HUES64 (cell line): Measurements from ENCODE around the gene BCL2.

ENCODE experiments used
- H3K27ac ChIP-seq: 2 replicates; pipeline ENCODE4 v1.7.0; 2013; ENCODE audit warnings: low read depth, low read length, inconsistent platforms
- H3K27me3 ChIP-seq: 2 replicates; pipeline ENCODE4 v1.6.1; 2013; ENCODE audit warnings: mild to moderate bottlenecking, low read length; ENCODE audit not compliant: insufficient read depth
- H3K36me3 ChIP-seq: 2 replicates; pipeline ENCODE4 v1.6.1; 2013; ENCODE audit warnings: mild to moderate bottlenecking, low read length; ENCODE audit not compliant: insufficient read depth
- H3K4me1 ChIP-seq: 2 replicates; pipeline ENCODE4 v1.6.1; 2013; ENCODE audit warnings: mild to moderate bottlenecking, low read length, moderate library complexity; ENCODE audit not compliant: insufficient read depth
- H3K4me3 ChIP-seq: 2 replicates; pipeline ENCODE4 v1.5.1; 2013; ENCODE audit warnings: mild to moderate bottlenecking, low read length, moderate library complexity
- H3K9ac ChIP-seq: 2 replicates; pipeline ENCODE4 v1.6.1; 2013; ENCODE audit warnings: mild to moderate bottlenecking, low read depth, low read length
- H3K9me3 ChIP-seq: 2 replicates; pipeline ENCODE4 v1.6.1; 2013; ENCODE audit warnings: low read depth, low read length; ENCODE audit not compliant: insufficient read depth
- WGBS: fragments of 150-250, 120-280 bp; methylation state at CpG from one replicate; pipeline ENCODE4 v1.1.7; 2013; ENCODE audit warnings: missing lambda C conversion rate; 5-methylcytosine and 5-hydroxymethylcytosine counted together

BCL2 gene

GRCh38 chr18:63181706-63182309, 137.8 kb downstream of the BCL2 start:
- Histone ChIP-seq H3K4me1 (peaks cover 16% of the 10 kb centered on the region), H3K36me3 (no peaks in the 10 kb centered on the region), H3K9ac (no peak overlapping the region), H3K27ac (no peak overlapping the region), H3K27me3 (no peaks in the 10 kb centered on the region), H3K4me3 (no peak overlapping the region), H3K9me3 (no peaks in the 10 kb centered on the region)
- 88% methylated on average over 5 of the region's 5 CpGs for WGBS

- H3K9ac ChIP-seq, result no peak overlapping the region
- H3K27me3 ChIP-seq, result no peaks in the 10 kb centered on the region
- H3K4me3 ChIP-seq, result no peak overlapping the region
- H3K4me1 ChIP-seq, result peaks cover 16% of the 10 kb centered on the region
- H3K36me3 ChIP-seq, result no peaks in the 10 kb centered on the region
- H3K27ac ChIP-seq, result no peak overlapping the region
- WGBS, result 90% methylated on average over 5 of the region's 5 CpGs
- H3K9me3 ChIP-seq, result no peaks in the 10 kb centered on the region
These were observed 138.6 kb downstream of the BCL2 start for GRCh38 chr18:63180971-63181376.

- WGBS, result 81% methylated on average over 9 of the region's 11 CpGs
- H3K4me1 ChIP-seq, result peaks cover 16% of the 10 kb centered on the region
- H3K27me3 ChIP-seq, result no peaks in the 10 kb centered on the region
- no peak overlapping the region for H3K27ac ChIP-seq
- H3K9me3 ChIP-seq, result no peaks in the 10 kb centered on the region
- H3K4me3 ChIP-seq, result no peak overlapping the region
- H3K9ac ChIP-seq, result no peak overlapping the region
- H3K36me3 ChIP-seq, result no peaks in the 10 kb centered on the region
These were observed 139.2 kb downstream of the BCL2 start for GRCh38 chr18:63180321-63180720.

GRCh38 chr18:63179422-63179821, 140.1 kb downstream of the BCL2 start:
- Histone ChIP-seq H3K36me3 (no peaks in the 10 kb centered on the region), H3K27ac (no peak overlapping the region; the same call in 1 of the 2 replicates), H3K4me1 (peaks cover 16% of the 10 kb centered on the region), H3K9ac (no peak overlapping the region), H3K9me3 (no peaks in the 10 kb centered on the region), H3K4me3 (no peak overlapping the region), H3K27me3 (no peaks in the 10 kb centered on the region)
- WGBS, result 97% methylated on average over 9 of the region's 9 CpGs

GRCh38 chr18:63178971-63179370, 140.6 kb downstream of the BCL2 start:
- H3K27ac ChIP-seq, result no peak overlapping the region; the same call in 1 of the 2 replicates
- H3K4me1 ChIP-seq, result peaks cover 16% of the 10 kb centered on the region
- no peaks in the 10 kb centered on the region for H3K36me3 ChIP-seq
- no peak overlapping the region for H3K9ac ChIP-seq
- H3K4me3 ChIP-seq, result no peak overlapping the region
- H3K27me3 ChIP-seq, result no peaks in the 10 kb centered on the region
- H3K9me3 ChIP-seq, result no peaks in the 10 kb centered on the region
- WGBS, result 88% methylated on average over 2 of the region's 2 CpGs

- peaks cover 16% of the 10 kb centered on the region for H3K4me1 ChIP-seq
- WGBS, result 86% methylated on average over 25 of the region's 25 CpGs
- no peaks in the 10 kb centered on the region for H3K27me3 ChIP-seq
- no peaks in the 10 kb centered on the region for H3K9me3 ChIP-seq
- H3K4me3 ChIP-seq, result no peak overlapping the region
- no peaks in the 10 kb centered on the region for H3K36me3 ChIP-seq
- no peak overlapping the region for H3K9ac ChIP-seq
- H3K27ac ChIP-seq, result no peak overlapping the region
These were observed 141.4 kb downstream of the BCL2 start for GRCh38 chr18:63177919-63178821.

- Histone ChIP-seq H3K36me3 (no peaks in the 10 kb centered on the region), H3K4me3 (no peak overlapping the region), H3K27me3 (no peaks in the 10 kb centered on the region), H3K9ac (no peak overlapping the region), H3K4me1 (peaks cover 16% of the 10 kb centered on the region), H3K9me3 (no peaks in the 10 kb centered on the region), H3K27ac (no peak overlapping the region)
- 95% methylated on average over 6 of the region's 6 CpGs for WGBS
These were observed 142.3 kb downstream of the BCL2 start for GRCh38 chr18:63177259-63177658.

GRCh38 chr18:63175264-63175663, 144.3 kb downstream of the BCL2 start:
- Histone ChIP-seq H3K27ac (no peak overlapping the region), H3K9me3 (no peaks in the 10 kb centered on the region), H3K9ac (no peak overlapping the region), H3K4me1 (peaks cover 16% of the 10 kb centered on the region), H3K36me3 (no peaks in the 10 kb centered on the region), H3K4me3 (no peak overlapping the region), H3K27me3 (no peaks in the 10 kb centered on the region)
- 98% methylated on average over 2 of the region's 2 CpGs for WGBS

GRCh38 chr18:63173983-63174382, 145.6 kb downstream of the BCL2 start:
- Histone ChIP-seq H3K36me3 (no peaks in the 10 kb centered on the region), H3K9ac (no peak overlapping the region), H3K27ac (no peak overlapping the region), H3K4me1 (peaks cover 11% of the 10 kb centered on the region), H3K27me3 (no peaks in the 10 kb centered on the region), H3K4me3 (no peak overlapping the region), H3K9me3 (no peaks in the 10 kb centered on the region)
- 90% methylated on average over 2 of the region's 2 CpGs for WGBS

- no peaks in the 10 kb centered on the region for H3K36me3 ChIP-seq
- H3K9ac ChIP-seq, result no peak overlapping the region
- WGBS, result 100% methylated on average over 5 of the region's 5 CpGs
- H3K4me3 ChIP-seq, result no peak overlapping the region
- H3K4me1 ChIP-seq, result no peaks in the 10 kb centered on the region
- H3K9me3 ChIP-seq, result no peaks in the 10 kb centered on the region
- H3K27ac ChIP-seq, result no peak overlapping the region
- no peaks in the 10 kb centered on the region for H3K27me3 ChIP-seq
These were observed 149.7 kb downstream of the BCL2 start for GRCh38 chr18:63169853-63170252.

- H3K4me3 ChIP-seq, result no peak overlapping the region
- H3K36me3 ChIP-seq, result no peaks in the 10 kb centered on the region
These were observed 151.3 kb downstream of the BCL2 start for GRCh38 chr18:63168287-63168686.

More at GRCh38 chr18:63168287-63168686, 151.3 kb downstream of the BCL2 start:
- no peaks in the 10 kb centered on the region for H3K4me1 ChIP-seq
- H3K9ac ChIP-seq, result no peak overlapping the region
- H3K27ac ChIP-seq, result no peak overlapping the region
- WGBS, result 92% methylated on average over 5 of the region's 5 CpGs
- H3K27me3 ChIP-seq, result no peaks in the 10 kb centered on the region
- no peaks in the 10 kb centered on the region for H3K9me3 ChIP-seq
